Upper lobe of right lung (tissue), 1 donor: ENCODE results near the gene RALA. TPM values are rescaled to one million over a fixed set of nuclear protein-coding genes. Genes with fewer than 3 reads are reported as not detected.

Source experiments
- ATAC-seq: fragments of 200-7000 bp; cut with Tn5 transposase; one replicate; pipeline ENCODE4 v1.9.1; 2020; ENCODE audit warnings: mild to moderate bottlenecking, moderate library complexity
- DNase-seq: peaks from one replicate; pipeline ENCODE4 v3.0.0-alpha.2; 2020
- H3K27ac ChIP-seq: fragments of 200-600 bp; one replicate; pipeline ENCODE4 v1.8.0; 2022
- H3K27me3 ChIP-seq: fragments of 200-600 bp; one replicate; pipeline ENCODE4 v1.8.0; 2022; ENCODE audit warnings: mild to moderate bottlenecking
- H3K36me3 ChIP-seq: fragments of 200-600 bp; one replicate; pipeline ENCODE4 v1.8.0; 2022
- H3K4me1 ChIP-seq: fragments of 200-600 bp; one replicate; pipeline ENCODE4 v1.8.0; 2022
- H3K4me3 ChIP-seq: fragments of 200-600 bp; one replicate; pipeline ENCODE4 v1.8.0; 2022; ENCODE audit warnings: mild to moderate bottlenecking
- H3K9me3 ChIP-seq: fragments of 200-600 bp; one replicate; pipeline ENCODE4 v1.8.0; 2022
- CTCF ChIP-seq: fragments of 200-600 bp; IDR thresholded peaks from one replicate; pipeline ENCODE4 v1.8.0; 2022; ENCODE audit warnings: antibody characterized with exemption
- intact Hi-C: fragments of 100-400 bp; cut with DNase I; formaldehyde crosslinking; loops from one replicate; pipeline ENCODE4 v1.11.0; 2022
- total RNA-seq: library from RNA; stranded (reverse); fragmentation: NEBNext Ultra II Directional; extraction: Animal tissue kit (Norgen Biotek cat#: 25700); gene quantifications from one replicate; pipeline ENCODE4 v1.2.1, GENCODE V29; 2021
- donor health status: DM: no; HTN: yes; CAD: no; lungs with severe emphysema.

Gene RALA
- total RNA-seq, 1 donor from 2014 or later: 53.4 TPM

- DNase-seq (no peak), ATAC-seq (no peak)
- Histone ChIP-seq H3K4me3 (no peak overlapping the region), H3K27ac (no peak overlapping the region), H3K9me3 (no peaks in the 10 kb centered on the region), H3K27me3 (no peaks in the 10 kb centered on the region), H3K36me3 (no peaks in the 10 kb centered on the region), H3K4me1 (peaks cover 13% of the 10 kb centered on the region)
- TF ChIP-seq CTCF: no peak
- intact Hi-C loops: no loop called here
Observed at GRCh38 chr7:39670052-39670451, 46.7 kb downstream of the RALA start.

DNA sequence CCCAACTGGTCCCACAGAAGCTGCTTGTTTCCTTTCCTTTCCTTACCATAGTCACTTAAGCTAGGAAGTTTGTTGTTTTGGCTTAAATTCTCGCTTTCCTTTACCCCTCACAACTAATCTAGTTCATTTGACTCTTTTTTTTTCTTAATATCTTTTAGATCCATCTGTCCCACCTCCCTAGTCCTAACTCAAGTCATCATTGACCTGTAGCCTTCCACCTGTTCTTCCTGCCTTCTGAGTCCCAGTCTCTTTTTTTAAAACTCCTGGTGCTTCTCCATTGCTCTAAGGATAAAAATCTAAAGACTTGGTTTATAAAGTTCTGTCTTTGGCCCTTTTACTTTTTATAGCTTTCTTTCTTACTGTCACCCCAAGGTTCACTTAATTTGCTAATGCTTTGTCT, 47.6 kb downstream of the RALA start:
- intact Hi-C loops: no loop called here
- Histone ChIP-seq H3K4me3 (no peak overlapping the region), H3K4me1 (peaks cover 13% of the 10 kb centered on the region), H3K9me3 (no peaks in the 10 kb centered on the region), H3K36me3 (no peaks in the 10 kb centered on the region), H3K27ac (no peak overlapping the region), H3K27me3 (no peaks in the 10 kb centered on the region)
- no peak for DNase-seq
- TF ChIP-seq CTCF: no peak
- no peak for ATAC-seq

DNA sequence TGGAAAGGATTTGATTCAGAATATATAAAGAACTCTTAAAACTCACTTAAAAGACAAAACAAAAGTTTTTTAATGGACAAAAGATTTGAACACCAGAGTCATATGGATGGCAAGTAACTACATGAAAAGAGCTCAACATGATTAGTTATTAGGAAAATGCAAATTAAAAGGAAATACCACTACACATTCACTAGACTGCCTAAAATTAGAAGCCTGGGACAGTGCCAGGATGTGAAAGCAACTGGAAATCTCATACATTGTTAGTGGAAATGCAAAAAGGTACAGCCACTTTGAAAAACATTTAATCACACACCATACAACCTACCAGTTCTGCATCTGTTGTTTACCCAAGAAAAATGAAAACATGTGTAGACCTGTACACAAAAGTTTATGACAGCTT, 48.8 kb downstream of the RALA start:
- H3K4me1 ChIP-seq: peaks cover 8% of the 10 kb centered on the region
- no peak for TF ChIP-seq CTCF
- H3K27me3 ChIP-seq: no peaks in the 10 kb centered on the region
- H3K4me3 ChIP-seq: no peak overlapping the region
- DNase-seq (no peak), ATAC-seq (no peak)
- intact Hi-C loops: no loop called here
- H3K9me3 ChIP-seq: no peaks in the 10 kb centered on the region
- H3K27ac ChIP-seq: no peak overlapping the region
- H3K36me3 ChIP-seq: no peaks in the 10 kb centered on the region

DNA sequence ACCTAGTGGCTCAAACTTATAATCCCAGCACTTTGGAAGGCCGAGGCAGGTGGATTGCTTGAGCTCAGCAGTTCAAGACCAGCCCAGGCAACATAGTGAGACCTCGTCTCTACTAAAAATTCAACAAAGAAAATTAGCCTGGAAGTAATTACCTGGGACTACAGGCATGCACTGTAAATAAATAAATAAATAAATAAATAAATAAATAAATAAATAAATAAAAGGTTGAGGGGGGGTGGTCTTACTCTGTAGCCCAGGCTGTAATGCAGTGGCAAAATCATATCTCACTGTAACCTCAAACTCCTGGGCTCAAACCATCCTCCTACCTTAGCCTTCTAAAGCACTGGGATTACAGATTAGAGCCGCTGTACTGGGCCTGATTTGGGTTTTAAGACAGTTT, 50.5 kb downstream of the RALA start:
- DNase-seq: no peak
- intact Hi-C loops: no loop called here
- no peaks in the 10 kb centered on the region for H3K27me3 ChIP-seq
- ATAC-seq: no peak
- no peak overlapping the region for H3K27ac ChIP-seq
- no peak overlapping the region for H3K4me3 ChIP-seq
- TF ChIP-seq CTCF: no peak
- peaks cover under 1% of the 10 kb centered on the region for H3K4me1 ChIP-seq
- H3K9me3 ChIP-seq: no peaks in the 10 kb centered on the region
- H3K36me3 ChIP-seq: no peaks in the 10 kb centered on the region

- ATAC-seq (no peak), DNase-seq (no peak)
- Histone ChIP-seq H3K4me1 (peaks cover 6% of the 10 kb centered on the region), H3K4me3 (no peak overlapping the region), H3K27ac (no peak overlapping the region), H3K27me3 (no peaks in the 10 kb centered on the region), H3K9me3 (no peaks in the 10 kb centered on the region), H3K36me3 (no peaks in the 10 kb centered on the region)
- TF ChIP-seq CTCF: no peak
- intact Hi-C loops: no loop called here
Observed at GRCh38 chr7:39674406-39674805, 51.0 kb downstream of the RALA start.

DNA sequence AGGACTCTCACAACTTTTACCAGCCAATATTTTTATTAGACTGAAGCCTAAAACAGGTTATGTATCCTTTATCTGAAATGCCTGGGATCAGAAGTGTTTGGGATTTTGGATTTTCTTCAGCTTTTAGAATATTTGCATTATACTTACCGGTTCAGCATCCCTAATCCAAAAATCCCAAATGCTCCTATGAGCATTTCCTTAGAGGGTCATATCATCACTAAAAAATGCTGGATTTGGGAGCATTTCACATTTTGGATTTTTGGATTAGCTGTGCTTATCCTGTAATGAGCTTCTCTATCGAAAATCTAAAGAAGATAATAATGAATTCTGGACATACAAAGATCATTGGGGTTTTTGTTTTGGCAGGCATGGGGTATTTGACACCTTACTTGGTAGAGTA, 53.0 kb downstream of the RALA start:
- DNase-seq (no peak), ATAC-seq (no peak)
- Histone ChIP-seq H3K9me3 (no peaks in the 10 kb centered on the region), H3K27ac (no peak overlapping the region), H3K4me1 (peaks cover 7% of the 10 kb centered on the region), H3K27me3 (no peaks in the 10 kb centered on the region), H3K4me3 (no peak overlapping the region), H3K36me3 (no peaks in the 10 kb centered on the region)
- no peak for TF ChIP-seq CTCF
- intact Hi-C loops: no loop called here
